Mesodermal cell (in vitro differentiated cells): Measurements from ENCODE around the gene PALLD.

Experiments used
- H3K27ac ChIP-seq: 2 replicates; pipeline ENCODE4 v1.7.0; 2013; ENCODE audit warnings: mild to moderate bottlenecking, low read depth, low read length, moderate library complexity; ENCODE audit not compliant: severe bottlenecking
- H3K36me3 ChIP-seq: 2 replicates; pipeline ENCODE4 v1.7.1; 2013; ENCODE audit warnings: mild to moderate bottlenecking, low read length, moderate library complexity; ENCODE audit not compliant: control insufficient read depth, insufficient read depth
- H3K4me1 ChIP-seq: one replicate; pipeline ENCODE4 v1.7.1; 2013; ENCODE audit warnings: mild to moderate bottlenecking, low read length; ENCODE audit not compliant: insufficient read depth, control insufficient read depth, poor library complexity, severe bottlenecking
- H3K4me3 ChIP-seq: 2 replicates; pipeline ENCODE4 v1.7.0; 2013; ENCODE audit warnings: low read length, control low read depth, mild to moderate bottlenecking; ENCODE audit not compliant: insufficient read depth, poor library complexity, severe bottlenecking; ENCODE audit errors: extremely low read depth
- H3K9me3 ChIP-seq: 2 replicates; pipeline ENCODE4 v1.7.1; 2013; ENCODE audit warnings: mild to moderate bottlenecking, low read length, moderate library complexity; ENCODE audit not compliant: control insufficient read depth
- WGBS, 2 experiments: methylation state at CpG; one replicate each; pipeline ENCODE4 v1.1.5; 2013; ENCODE audit warnings: missing lambda C conversion rate in 2 of 2; ENCODE audit not compliant: insufficient coverage in 2 of 2; 5-methylcytosine and 5-hydroxymethylcytosine counted together

PALLD gene

DNA sequence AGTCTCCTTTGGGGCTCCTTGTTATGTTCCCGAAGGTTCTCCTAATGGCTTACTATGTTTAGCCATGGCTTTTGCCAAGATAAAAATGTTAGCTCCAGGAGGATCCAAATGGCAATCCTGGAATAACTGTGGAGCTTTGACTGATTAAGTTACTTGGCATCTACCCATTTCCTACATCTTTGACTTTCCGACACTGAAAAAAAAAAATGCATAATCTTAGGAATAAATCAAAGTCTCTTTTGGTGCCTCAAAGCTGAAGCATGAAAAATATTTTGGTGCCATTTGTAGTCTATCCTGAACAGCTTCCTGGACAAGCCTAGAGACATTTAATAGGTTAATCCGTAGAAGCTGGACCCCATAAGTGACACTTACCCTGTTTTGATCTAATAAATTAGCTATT is 191.7 kb downstream of the PALLD start:
- 87 to 90% methylated on average over 2 of the region's 3 CpGs for WGBS, 2 experiments

DNA sequence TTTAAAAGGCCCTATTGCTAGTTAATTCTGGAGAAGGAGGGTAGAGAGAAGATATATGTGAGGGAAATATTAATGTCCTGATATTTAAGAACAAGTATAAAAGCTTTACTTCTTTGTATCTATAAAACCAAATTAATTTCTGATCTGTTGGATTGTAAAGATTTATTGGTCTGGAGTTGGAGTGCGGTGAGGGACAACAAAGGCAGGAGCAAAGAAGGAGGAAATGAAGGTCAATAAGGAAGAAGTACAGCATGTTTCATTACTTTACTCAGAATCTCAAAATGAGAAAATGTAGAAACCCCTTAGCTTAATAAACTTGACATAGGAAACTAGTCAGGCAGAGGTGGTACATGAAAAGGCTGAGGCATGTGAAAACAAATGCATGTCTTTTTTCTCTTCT is 192.9 kb downstream of the PALLD start:
- H3K36me3 ChIP-seq: peaks cover 57% of the 10 kb centered on the region
- H3K9me3 ChIP-seq: no peaks in the 10 kb centered on the region
- no peak overlapping the region for H3K4me3 ChIP-seq
- no peak overlapping the region for H3K27ac ChIP-seq
- peaks cover 5% of the 10 kb centered on the region for H3K4me1 ChIP-seq
- WGBS, 2 experiments: no CpG with 5 or more reads among the region's 1 CpG

More for the DNA sequence above, 191.7 kb downstream of the PALLD start:
- Histone ChIP-seq H3K9me3 (no peaks in the 10 kb centered on the region), H3K27ac (no peak overlapping the region), H3K36me3 (peaks cover 67% of the 10 kb centered on the region), H3K4me1 (no peaks in the 10 kb centered on the region), H3K4me3 (no peak overlapping the region)

- Histone ChIP-seq H3K27ac (no peak overlapping the region), H3K4me1 (peaks cover 5% of the 10 kb centered on the region), H3K36me3 (peaks cover 54% of the 10 kb centered on the region), H3K9me3 (no peaks in the 10 kb centered on the region), H3K4me3 (no peak overlapping the region)
- WGBS, 2 experiments: 100% methylated on average over 1 of the region's 2 CpGs; no CpG with 5 or more reads in 1 of the 2 experiments
Observed at GRCh38 chr4:168690199-168690598, 193.3 kb downstream of the PALLD start.

- H3K36me3 ChIP-seq: peaks cover 40% of the 10 kb centered on the region
- H3K9me3 ChIP-seq: no peaks in the 10 kb centered on the region
- no peak overlapping the region for H3K4me3 ChIP-seq
- peaks cover 5% of the 10 kb centered on the region for H3K4me1 ChIP-seq
- WGBS, 2 experiments: 77 to 88% methylated on average over 3 to 5 of the region's 6 CpGs
- no peak overlapping the region for H3K27ac ChIP-seq
Observed at GRCh38 chr4:168691631-168692369, 194.9 kb downstream of the PALLD start.

GRCh38 chr4:168693750-168694490 is 197.1 kb downstream of the PALLD start:
- peaks cover 5% of the 10 kb centered on the region for H3K4me1 ChIP-seq
- H3K27ac ChIP-seq: no peak overlapping the region
- WGBS, 2 experiments: 78 to 87% methylated on average over 3 to 4 of the region's 8 CpGs
- H3K4me3 ChIP-seq: no peak overlapping the region
- peaks cover 35% of the 10 kb centered on the region for H3K36me3 ChIP-seq
- no peaks in the 10 kb centered on the region for H3K9me3 ChIP-seq

GRCh38 chr4:168694667-168695066 is 197.8 kb downstream of the PALLD start:
- H3K4me1 ChIP-seq: peaks cover 5% of the 10 kb centered on the region
- H3K9me3 ChIP-seq: no peaks in the 10 kb centered on the region
- H3K4me3 ChIP-seq: no peak overlapping the region
- WGBS, 2 experiments: 80 to 90% methylated on average over 1 to 2 of the region's 4 CpGs
- H3K36me3 ChIP-seq: peaks cover 35% of the 10 kb centered on the region
- peak overlapping the region; percentile 33 for H3K27ac ChIP-seq

DNA sequence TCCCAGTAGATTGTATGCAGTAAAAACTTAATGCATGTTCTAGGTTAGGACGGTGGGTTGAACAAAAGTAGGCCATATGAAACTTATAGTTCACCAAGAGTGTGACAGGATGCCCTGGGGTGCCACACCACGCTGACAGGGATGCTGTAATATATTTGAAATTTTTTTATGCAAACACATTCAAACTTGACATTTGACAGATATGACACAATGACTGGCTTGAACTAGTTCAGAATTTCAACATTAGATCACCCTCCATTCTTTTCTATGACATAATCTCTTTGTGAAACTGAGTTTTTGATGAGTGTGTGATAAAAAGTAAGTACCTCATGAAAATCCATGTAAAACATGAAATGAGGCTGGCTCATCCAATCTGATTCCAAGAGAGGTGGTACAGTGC is 198.4 kb downstream of the PALLD start:
- peaks cover 5% of the 10 kb centered on the region for H3K4me1 ChIP-seq
- H3K36me3 ChIP-seq: peaks cover 29% of the 10 kb centered on the region
- peak overlapping the region; percentile 33 for H3K27ac ChIP-seq
- H3K4me3 ChIP-seq: no peak overlapping the region
- 80 to 100% methylated on average over 1 of the region's 2 CpGs for WGBS, 2 experiments
- no peaks in the 10 kb centered on the region for H3K9me3 ChIP-seq

DNA sequence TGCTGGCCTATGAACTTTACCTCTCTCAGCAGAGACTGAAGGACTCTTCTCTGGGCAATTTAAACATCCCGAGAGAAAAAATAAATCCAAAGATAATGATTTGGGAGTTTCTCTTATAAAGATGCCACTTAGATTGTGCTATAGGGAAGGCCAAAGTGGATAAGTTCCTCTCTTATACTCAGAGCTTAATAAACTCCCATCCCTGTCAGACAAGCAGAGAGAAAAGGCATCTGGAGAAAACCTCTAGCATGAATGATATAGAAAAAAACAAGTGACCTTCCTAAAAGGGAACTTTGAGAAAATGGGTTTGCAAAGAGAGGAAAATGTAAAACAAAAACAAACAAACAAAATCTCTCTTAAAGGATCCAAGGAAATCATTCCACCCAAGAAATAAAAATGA is 199.4 kb downstream of the PALLD start:
- WGBS, 2 experiments: no CpG with 5 or more reads among the region's 1 CpG
- H3K9me3 ChIP-seq: no peaks in the 10 kb centered on the region
- H3K27ac ChIP-seq: no peak overlapping the region
- peaks cover 23% of the 10 kb centered on the region for H3K36me3 ChIP-seq
- H3K4me1 ChIP-seq: peaks cover 5% of the 10 kb centered on the region
- no peak overlapping the region for H3K4me3 ChIP-seq

GRCh38 chr4:168696826-168697225 is 200.0 kb downstream of the PALLD start:
- peaks cover 23% of the 10 kb centered on the region for H3K36me3 ChIP-seq
- H3K27ac ChIP-seq: no peak overlapping the region
- WGBS, 2 experiments: 100% methylated on average over 1 of the region's 4 CpGs

GRCh38 chr4:168699224-168699878 is 202.5 kb downstream of the PALLD start:
- H3K36me3 ChIP-seq: peaks cover 20% of the 10 kb centered on the region
- H3K27ac ChIP-seq: no peak overlapping the region
- 60% methylated on average over 1 of the region's 3 CpGs; no CpG with 5 or more reads in 1 of the 2 experiments for WGBS, 2 experiments
- H3K4me3 ChIP-seq: no peak overlapping the region
- H3K9me3 ChIP-seq: no peaks in the 10 kb centered on the region
- peaks cover 4% of the 10 kb centered on the region for H3K4me1 ChIP-seq

More at GRCh38 chr4:168696826-168697225, 200.0 kb downstream of the PALLD start:
- Histone ChIP-seq H3K4me3 (no peak overlapping the region), H3K4me1 (peaks cover 5% of the 10 kb centered on the region), H3K9me3 (no peaks in the 10 kb centered on the region)
